ENCODE results near the gene TMEM145.

Gene TMEM145

DNA sequence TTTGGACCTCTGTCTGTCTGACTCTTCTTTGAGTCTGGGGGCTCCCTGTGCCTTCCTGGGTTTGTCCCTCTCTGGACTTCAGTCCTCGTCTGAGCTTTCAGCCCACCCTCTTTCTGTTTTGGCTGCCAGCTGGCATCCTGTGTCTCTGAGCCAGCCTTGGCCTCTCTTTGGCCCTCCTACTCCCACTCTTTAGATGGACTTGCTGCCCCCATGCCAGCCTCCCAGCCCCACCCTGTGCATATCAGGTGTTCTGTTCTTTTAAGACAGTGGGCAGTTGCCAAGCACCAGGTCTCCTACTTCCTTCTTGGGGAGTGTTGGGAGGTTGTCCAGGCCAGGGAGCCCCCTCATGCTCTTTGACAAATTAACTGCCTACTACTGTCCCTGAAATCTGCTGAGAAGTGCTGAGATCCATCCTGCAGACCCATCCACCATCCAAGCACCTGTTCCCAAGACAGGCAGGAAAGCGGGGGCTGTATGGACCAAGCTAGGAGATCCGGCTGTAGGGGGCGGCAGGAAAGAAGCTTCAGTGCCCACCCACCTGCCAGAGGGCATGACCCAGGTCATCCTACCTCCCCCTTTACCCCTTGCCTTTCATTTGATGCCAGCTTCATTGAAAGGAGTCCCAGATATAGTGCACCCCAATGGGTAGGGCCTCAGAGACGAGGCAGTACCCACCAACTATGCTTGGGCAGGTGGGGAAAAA is 34.5 kb upstream of the TMEM145 start:
- DNase-seq = peak; percentile 59

DNA sequence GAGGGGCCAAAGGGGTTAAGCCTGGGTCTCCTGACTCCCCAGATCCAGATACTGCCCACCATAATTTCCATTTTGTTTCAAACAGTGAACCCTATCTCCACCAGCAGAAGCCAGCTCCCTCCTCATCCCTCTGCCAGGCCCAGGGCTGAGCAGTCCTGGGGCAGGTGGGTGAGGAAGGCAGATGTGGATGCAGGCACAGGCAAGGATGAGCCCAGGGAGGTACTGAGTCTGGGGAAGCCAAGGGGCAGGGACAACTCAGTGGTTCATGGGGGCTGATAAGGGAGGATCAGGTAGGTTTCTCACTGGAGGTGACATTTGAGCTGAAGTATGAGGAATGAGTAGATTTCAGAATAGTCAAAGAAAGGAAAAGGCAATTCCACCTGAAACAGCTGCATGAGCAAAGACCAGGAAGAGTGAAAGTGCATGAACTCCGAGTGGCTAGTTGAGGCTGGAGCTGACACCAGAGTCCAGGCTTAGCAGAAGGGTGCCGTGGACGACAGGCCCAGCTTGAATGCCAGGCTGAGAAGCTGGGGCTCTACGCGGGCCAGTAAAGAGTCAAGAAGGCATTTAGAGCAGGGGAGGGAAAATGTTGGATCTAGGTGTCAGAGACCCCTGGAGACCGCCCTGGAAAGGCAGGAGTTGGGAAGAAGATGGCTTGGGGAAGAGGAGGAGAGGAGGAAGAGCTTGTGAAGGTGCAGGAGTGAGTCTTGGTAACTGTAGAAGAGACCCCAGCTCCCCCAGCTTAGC is 33.8 kb upstream of the TMEM145 start:
- DNase-seq = peak; percentile 58

DNA sequence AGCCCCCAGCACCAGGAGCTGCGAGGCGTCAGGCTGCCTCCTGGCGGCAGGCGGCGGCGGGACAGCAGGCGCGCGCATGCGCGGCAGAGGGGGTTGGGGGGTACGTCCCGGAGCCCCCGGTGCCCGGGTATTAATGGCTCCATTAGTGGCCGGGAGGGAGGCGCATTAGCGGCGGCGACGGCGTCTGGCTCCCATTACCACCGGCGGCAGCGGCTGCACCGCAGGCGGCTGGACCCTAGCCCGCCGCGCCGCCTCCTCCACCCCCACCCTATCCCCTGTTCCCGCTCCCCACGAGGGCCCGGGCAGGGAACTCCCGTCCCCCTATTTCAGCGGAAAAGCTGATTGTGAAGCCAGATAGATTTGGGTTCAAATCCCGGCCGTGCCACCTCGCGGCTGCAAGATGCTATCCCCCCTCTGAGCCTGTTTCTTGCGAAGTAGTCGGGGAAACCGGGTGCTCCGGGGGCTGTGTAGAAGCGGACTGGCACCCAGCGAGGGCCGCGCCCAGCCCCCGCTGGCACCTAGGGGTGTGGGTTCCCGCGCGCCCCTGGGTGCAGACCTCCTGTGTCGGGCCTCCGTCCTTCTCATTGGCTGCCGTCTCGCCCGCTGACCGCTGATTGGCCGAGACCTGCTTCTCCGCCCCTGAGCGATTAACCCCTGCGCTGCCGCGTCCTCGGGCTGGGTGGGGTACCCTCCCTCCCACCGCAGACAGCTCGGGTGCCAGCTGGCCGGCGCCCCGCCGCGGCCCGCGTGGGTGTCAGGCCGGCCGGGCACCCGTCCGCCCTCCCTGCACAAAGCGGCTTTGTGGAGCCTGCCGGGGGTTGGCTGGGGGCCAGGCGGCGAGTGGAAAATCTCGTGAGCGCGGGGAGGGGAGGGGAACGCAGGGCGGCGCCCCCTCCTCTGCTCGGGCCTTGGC is 33.0 kb upstream of the TMEM145 start:
- peak; percentile 95 for DNase-seq

DNA sequence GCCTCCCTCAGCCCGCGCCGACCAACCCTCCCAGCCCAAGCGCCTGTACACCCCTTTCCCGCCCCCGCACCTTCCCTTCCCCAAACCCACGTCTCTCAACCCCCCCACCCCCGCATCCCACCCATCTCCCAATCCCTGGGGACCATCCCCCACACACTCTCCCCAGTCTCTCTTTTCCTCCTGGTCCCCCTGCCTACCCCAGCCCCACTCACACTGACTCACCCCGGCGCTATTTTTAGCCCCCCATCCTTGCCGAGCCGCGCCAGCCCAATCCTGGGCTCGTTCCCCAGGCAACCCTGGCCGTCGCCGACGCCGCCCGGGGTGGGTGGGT is 32.3 kb upstream of the TMEM145 start:
- no peak for DNase-seq

DNA sequence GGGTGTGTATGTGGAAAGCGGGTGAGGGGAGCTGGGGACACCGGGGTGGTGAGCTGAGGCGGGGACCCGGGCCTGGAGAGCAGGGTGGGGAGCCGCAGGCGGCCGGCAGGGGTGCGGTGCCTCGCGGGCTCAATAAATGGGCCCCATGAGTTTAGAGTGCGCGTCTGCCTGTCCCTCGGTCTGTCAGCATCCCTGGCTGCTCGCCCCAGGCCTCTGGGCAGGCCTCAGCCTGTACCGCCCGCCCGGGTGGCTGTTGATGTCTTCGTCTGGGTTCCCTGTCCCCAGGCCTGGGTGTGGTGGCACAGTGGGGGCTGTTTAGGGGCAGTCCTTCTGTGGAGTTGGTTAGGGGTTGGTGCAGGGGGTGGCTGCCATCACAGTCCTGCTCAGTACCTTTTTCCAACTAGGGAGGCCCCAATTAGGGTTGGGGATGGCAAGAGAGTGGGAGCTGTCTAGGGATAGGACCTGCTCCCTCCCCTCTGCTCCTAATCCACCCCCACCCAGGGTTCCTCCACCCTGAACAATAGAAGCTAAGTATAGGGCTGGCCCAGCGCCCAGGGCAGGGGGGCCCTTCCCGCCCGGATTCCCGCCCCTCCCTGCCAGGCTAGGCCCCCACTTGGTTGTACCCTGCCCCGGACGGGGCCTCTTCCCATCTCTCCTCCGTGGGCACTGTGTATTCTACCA is 31.8 kb upstream of the TMEM145 start:
- peak; percentile 75 for DNase-seq

DNA sequence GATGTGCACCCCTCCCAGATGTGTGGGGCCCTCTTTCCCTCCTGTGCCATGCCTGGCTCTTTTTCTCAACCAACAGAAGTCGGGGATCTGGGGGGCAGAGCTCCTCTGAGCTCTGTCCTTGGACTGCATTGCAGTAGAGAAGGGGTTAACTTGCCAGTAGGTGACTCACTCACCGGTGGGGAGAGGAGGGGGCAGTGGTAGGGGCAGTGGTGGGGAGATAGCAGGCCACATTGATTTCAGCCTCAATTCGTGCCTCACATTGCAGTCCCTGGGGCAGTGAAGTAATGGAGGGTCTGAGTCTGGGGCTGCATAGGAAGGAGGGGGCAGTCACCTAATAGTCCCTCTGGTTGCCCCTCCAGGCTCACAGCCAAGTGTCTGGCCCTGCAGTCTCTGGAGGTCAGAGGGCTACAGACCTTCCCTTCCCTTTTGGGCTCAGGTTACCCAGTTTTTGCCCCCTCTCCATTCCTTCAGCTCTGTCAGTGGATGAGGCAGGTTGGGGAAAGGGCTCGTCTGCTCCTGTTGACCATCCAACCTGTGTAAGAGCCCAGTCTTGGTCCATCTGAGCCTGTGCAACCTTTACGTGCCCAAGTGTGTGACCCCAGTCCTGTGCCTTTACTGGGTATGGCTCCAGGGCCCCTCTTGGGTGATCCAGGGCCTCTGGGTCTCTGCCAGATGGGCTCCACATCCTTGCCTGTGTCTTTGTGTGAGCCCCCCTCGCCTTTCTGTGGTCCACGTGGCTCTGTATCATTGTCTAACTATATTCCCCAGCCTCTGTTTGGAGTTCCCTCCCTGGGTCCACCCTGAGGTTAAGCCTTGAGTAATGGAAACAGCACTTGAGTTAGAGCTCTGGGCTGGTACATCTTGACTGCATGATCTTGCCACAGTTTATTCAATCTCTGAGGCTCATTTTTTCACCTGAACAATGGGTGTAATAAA is 31.0 kb upstream of the TMEM145 start:
- peak; percentile 65 for DNase-seq

DNA sequence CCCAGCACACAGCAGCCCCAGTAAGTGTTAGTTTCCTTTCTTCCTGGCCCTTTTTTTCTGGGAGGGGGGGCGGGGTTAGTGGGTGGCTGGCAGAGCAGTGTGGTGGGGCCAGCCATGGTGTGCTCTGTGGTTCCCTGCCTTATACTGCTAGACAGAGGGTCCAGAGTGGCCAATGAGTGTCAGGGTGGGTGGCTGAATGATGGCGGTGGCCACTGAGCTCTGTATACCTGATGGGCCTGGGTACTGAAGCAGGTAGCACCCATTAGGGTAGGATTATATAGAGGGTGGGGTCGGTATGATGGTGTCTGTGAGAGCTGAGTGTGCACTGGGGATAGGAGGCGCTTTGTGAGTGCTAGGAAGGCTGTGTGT is 30.3 kb upstream of the TMEM145 start:
- DNase-seq = no peak

DNA sequence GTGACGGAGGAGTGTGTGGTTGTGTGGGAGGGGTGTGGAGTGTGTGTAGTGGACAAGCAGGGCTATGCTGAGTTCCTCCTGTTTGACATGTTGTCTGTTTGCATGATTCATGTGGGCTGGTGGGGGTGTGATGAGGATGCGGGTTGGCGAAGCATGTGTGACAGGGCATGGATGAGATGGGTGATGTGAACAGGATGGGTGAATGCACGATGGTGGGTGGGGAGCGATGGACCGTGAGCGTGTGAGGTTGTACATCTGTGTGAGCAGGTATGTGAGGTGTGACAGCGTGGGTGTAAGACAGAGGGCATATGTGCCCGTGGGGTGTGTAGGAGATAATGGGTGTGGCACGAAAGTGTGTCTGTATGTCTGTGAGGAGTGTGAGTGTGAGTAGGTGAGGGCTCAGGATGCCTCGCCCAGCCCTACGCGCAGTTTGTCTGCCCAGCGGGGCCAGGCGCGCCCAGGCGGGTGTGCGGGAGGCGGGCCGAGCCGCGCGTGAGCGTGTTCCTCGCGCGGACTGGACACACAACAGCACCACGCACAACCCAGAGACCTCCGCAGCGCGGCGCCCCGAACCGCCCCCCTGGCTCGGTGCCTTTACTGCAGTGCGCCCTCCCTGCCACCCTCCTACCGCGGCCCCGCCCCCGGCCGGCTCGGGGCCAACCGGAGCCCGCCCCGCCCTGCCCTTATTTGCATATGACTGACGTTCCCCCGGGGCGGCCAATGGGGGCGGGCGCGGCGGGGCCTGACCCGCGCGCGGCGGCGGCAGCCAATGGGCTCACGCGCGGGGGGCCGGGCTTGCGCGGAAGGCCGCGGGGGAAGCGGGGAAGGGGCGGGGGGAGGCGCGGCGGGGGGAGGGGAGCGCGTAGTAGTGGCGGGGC is 29.7 kb upstream of the TMEM145 start:
- DNase-seq = peak; percentile 98

DNA sequence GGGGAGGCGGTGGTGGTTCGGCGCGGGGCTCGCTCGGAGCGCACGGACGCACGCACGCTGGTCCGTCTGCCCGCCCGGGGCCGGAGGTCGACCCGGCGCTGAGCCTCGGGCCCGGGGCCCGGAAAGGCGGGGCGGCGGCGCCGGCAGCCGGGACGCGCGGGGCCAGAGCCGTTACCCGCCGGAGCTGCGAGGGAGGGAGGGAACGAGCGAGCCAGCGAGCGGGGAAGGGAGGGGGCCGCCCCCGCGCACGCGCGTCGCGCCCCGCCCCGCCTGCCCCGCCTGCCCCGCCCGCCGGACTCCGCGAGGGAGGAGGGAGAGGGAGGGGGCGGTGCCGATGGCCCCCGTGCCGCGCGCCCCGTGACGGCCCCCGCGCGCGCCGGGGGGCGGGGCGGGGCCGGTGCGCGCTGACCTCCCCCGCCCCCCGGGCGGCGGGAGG is 29.0 kb upstream of the TMEM145 start:
- peak; percentile 94 for DNase-seq

DNA sequence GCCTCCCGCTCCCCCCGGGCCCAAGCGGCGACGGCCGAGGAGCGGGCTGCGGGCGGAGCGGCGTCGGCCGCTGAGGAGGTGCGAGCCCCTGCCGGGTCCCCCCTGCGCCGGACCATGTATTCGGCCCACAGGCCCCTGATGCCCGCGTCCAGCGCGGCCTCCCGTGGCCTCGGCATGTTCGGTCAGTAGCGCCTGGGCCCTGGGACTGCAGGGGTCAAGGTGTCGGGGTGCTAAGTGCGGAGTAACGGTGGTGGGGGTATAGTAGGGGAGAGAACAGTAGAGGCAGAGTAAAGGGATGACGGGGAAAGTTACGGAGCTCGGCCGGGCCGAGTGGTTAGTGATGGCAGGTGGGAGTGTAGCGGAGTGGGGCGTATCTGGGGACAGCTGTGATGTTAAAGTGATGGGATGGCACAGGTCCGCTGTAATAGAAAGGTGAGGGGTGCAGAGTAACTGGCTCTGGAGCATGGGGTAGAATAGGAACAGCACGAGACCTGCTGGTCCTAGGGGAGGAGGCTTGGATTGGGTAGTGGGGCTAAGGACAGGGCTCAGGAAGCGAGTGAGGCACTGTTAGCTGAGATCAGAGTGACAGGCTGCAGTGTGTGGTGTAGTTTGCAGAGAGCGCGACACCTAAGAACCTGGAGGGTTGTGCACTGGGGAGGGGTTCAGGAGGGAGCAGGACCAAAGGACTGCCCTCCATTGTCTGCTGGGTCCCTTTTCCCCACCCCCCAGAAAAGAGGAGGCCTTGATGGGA is 28.3 kb upstream of the TMEM145 start:
- peak; percentile 73 for DNase-seq

DNA sequence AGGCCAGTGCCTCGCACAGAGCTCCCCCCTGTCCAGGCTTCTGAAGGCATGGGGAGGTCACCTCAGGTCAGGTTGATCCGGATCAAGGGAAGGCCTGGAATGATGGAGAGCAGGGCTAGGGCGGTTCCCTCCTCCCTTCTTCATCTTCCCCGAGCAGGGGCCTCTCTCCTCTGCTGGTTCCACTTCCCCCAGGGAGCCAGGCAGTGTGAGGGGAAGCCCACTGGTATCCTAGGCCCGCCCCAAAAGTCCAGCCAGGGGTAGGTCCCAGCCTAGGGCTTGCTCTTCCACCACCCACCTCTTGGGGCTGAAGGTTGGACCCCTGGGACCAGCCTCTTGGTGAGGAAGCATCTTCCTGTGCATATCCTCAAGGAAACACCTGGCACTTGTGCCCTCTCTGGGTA is 27.6 kb upstream of the TMEM145 start:
- peak; percentile 63 for DNase-seq

DNA sequence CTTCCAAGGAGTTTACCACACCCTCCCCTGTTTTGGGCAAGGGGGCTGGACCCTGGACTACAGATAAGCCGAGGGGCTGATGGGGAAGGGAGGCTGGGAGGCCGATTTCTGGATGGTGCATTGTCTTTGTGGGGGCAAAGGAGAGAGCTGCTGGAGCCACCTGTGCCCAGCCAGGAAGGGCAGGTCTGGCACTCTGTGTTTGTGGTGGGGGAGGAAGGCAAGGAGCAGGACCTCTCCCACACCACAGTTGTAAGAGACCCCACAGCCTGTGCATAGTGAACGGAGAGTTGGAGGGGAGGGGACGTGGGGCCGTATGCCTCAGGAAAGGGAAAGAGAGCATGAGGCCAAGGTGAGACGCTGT is 27.1 kb upstream of the TMEM145 start:
- DNase-seq = peak; percentile 60

DNA sequence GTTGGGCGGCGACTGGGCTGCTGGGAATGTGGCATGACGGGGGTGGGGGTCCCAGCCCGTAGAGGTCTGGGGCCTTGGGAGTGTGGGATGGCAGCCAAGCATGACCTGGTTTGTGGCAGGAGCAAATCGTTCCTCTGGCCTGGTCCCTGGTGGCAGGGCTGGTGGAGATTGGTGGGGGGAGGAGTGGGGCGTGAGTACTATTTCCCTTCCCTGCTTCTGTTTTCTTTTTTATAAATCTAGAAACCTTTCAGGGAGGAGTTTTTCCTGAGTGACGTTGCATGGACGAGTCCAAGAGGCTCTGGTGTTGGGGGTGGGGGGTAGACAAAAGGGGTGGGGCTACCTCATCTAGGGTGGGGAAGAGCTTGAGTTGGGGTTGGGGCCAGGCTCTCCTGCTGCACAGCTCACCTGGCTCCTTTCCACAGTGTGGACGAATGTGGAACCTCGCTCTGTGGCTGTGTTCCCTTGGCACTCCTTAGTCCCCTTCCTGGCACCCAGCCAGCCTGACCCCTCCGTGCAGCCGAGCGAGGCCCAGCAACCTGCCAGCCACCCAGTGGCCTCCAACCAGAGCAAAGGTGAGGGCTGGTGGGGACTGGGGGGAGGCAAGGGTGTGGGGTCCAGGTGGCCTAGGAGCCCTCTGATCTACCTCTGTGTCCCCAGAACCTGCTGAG is 26.6 kb upstream of the TMEM145 start:
- DNase-seq = peak; percentile 59

DNA sequence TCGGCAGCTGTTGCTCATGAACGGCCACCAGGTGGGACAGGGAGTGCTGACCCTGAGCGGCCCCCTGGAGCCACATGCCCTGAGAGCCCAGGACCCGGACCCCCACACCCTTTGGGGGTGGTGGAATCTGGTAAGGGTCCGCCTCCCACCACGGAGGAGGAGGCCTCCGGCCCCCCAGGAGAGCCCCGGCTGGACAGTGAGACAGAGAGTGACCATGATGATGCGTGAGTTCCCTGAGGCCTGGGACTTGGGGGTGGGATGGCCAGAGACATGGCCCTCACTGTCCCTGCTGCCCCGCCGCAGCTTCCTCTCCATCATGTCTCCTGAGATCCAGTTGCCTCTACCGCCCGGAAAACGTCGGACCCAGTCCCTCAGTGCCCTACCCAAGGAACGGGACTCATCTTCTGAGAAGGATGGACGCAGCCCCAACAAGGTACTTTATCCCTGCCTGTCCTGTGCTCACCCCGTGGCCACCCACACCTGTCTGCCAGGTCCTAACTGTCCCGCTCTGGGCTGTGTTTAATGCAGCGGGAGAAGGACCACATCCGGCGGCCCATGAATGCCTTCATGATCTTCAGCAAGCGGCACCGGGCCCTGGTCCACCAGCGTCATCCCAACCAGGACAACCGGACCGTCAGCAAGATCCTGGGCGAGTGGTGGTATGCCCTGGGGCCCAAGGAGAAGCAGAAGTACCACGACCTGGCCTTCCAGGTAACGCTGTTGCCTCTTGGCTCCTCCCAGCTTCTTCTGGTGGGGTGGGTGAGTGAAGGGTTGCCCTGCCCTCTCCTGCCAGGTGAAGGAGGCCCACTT is 25.9 kb upstream of the TMEM145 start:
- peak; percentile 60 for DNase-seq

DNA sequence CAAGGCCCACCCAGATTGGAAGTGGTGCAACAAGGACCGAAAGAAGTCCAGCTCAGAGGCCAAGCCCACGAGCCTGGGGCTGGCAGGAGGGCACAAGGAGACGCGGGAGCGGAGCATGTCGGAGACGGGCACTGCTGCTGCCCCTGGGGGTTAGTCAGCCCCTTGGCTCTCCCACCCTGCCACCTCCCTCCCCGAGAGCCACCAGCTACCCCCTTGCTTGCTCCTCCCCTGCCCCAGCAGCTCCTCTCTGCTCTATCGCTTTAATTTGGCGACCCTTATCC is 25.3 kb upstream of the TMEM145 start:
- DNase-seq = peak; percentile 61

DNA sequence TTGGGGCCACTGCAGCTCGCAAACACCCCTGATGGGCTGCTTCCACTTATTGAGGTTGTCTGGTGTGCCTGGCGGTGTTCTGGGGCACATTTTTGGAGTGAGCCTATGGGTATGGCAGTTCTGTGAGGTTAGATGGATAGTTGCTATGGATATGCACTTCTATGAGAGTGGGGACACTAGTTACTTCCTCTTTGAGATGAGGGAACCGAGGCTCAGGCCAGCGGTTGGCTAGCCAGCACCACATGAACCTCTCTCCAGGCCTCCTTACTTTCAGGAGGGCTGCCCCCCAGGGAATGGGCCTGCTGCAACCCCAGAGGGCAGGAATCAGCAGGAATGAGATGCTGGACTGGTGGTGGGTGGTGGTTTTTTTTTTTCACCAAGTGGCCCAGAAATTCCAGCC is 24.7 kb upstream of the TMEM145 start:
- DNase-seq = peak; percentile 60

DNA sequence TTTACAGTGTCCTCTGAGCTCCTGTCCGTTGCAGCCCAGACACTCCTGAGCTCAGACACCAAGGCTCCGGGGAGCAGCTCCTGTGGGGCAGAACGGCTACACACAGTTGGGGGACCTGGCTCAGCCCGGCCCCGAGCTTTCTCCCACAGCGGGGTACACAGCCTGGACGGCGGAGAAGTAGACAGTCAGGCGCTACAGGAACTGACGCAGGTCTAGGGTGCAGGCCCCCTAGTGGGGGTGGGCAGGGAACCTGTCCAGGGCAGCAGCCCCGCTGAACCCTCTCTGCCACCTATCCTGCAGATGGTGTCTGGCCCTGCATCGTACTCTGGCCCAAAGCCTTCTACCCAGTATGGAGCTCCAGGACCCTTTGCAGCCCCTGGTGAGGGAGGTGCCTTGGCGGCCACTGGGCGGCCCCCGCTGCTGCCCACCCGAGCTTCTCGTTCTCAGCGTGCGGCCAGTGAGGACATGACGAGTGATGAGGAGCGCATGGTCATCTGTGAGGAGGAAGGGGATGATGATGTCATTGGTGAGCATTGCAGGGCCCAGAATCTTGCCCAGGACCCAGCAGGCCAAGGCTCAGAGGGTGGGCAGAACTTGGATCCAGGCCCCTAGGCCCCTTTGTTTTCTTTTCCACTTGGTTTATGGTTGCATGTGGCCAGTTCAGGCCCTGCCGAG is 24.1 kb upstream of the TMEM145 start:
- peak; percentile 62 for DNase-seq

DNA sequence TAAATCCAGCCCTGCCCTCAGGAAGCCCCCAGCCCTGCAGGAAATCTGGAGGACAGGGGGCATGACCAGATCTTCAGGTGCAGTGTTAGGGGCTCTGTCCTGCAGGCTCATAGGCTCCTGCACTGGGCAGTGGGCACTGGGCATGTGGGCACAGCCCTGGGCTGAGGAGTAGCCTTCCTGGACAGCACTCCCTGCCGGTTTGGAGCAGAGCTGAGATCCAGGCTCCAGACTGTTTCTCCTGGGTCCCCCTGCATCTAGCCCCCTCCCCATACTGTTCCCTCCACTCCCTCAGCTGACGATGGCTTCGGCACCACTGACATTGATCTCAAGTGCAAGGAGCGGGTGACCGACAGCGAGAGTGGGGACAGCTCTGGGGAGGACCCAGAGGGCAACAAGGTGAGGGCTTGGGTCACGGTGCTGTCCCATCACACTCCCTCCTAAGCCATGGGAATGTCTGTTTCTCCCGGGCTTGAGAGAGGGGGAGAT is 23.5 kb upstream of the TMEM145 start:
- peak; percentile 54 for DNase-seq
